Neural progenitor cell (in vitro differentiated cells): ENCODE measurements around the gene NUBP2. TPM values are rescaled to one million over a fixed set of nuclear protein-coding genes. Genes with fewer than 3 reads are reported as not detected.

Source experiments
- DNase-seq: peaks from one replicate; pipeline ENCODE4 v3.0.0-alpha.2; 2016; ENCODE audit warnings: low spot score
- H2AFZ ChIP-seq: fragments of 200-600 bp; sonication (generic); replicated peaks from 2 replicates; pipeline ENCODE4 v1.6.1; 2016; ENCODE audit warnings: antibody characterized with exemption
- H3F3A ChIP-seq: fragments of 200-600 bp; sonication (generic); 2 replicates; pipeline ENCODE4 v1.6.1; 2016; ENCODE audit warnings: antibody characterized with exemption, low read depth
- H3K27ac ChIP-seq: fragments of 200-600 bp; sonication (generic); 2 replicates; pipeline ENCODE4 v1.5.1; 2016; ENCODE audit warnings: mild to moderate bottlenecking
- H3K27me3 ChIP-seq: fragments of 200-600 bp; sonication (generic); 2 replicates; pipeline ENCODE4 v1.6.1; 2016; ENCODE audit warnings: mild to moderate bottlenecking, moderate library complexity
- H3K36me3 ChIP-seq: fragments of 200-600 bp; sonication (generic); 2 replicates; pipeline ENCODE4 v1.5.1; 2016
- H3K4me1 ChIP-seq: fragments of 200-600 bp; sonication (generic); 2 replicates; pipeline ENCODE4 v1.6.1; 2016; ENCODE audit warnings: mixed run types
- H3K4me2 ChIP-seq: fragments of 200-600 bp; sonication (generic); 2 replicates; pipeline ENCODE4 v1.6.1; 2016
- H3K4me3 ChIP-seq: fragments of 200-600 bp; sonication (generic); 2 replicates; pipeline ENCODE4 v1.5.1; 2016
- H3K79me2 ChIP-seq: fragments of 200-600 bp; sonication (generic); 2 replicates; pipeline ENCODE4 v1.6.1; 2016; ENCODE audit warnings: low read depth
- H3K9ac ChIP-seq: fragments of 200-600 bp; sonication (generic); 2 replicates; pipeline ENCODE4 v1.6.1; 2016
- H3K9me3 ChIP-seq: fragments of 200-600 bp; sonication (generic); 2 replicates; pipeline ENCODE4 v1.5.1; 2016; ENCODE audit warnings: low read depth
- H4K20me1 ChIP-seq: fragments of 200-600 bp; sonication (generic); 2 replicates; pipeline ENCODE4 v1.6.1; 2016; ENCODE audit warnings: low read depth
- H3K27ac Mint-ChIP-seq: 3 replicates; pipeline ENCODE4 v1.8.0; 2021; ENCODE audit warnings: mixed read lengths
- H3K27me3 Mint-ChIP-seq: 2 replicates; pipeline ENCODE4 v1.8.0; 2022; ENCODE audit warnings: low read depth, mild to moderate bottlenecking, inconsistent platforms, moderate library complexity, mixed read lengths; ENCODE audit not compliant: insufficient read depth
- H3K36me3 Mint-ChIP-seq: 3 replicates; pipeline ENCODE4 v1.8.0; 2021; ENCODE audit warnings: mixed read lengths
- H3K4me1 Mint-ChIP-seq: 3 replicates; pipeline ENCODE4 v1.8.0; 2021; ENCODE audit warnings: mixed read lengths
- H3K4me3 Mint-ChIP-seq: 3 replicates; pipeline ENCODE4 v1.8.0; 2021; ENCODE audit warnings: mild to moderate bottlenecking, moderate library complexity, mixed read lengths
- H3K9me3 Mint-ChIP-seq: 3 replicates; pipeline ENCODE4 v1.8.0; 2020; ENCODE audit warnings: mixed read lengths
- CTCF ChIP-seq: fragments of 200-600 bp; sonication (generic); IDR thresholded peaks from 2 replicates; pipeline ENCODE4 v1.5.1; 2017; ENCODE audit warnings: antibody characterized with exemption, mild to moderate bottlenecking
- EZH2 ChIP-seq: fragments of 200-600 bp; sonication (generic); IDR thresholded peaks from 2 replicates; pipeline ENCODE4 v1.6.1; 2017; ENCODE audit warnings: antibody characterized with exemption, mild to moderate bottlenecking, moderate library complexity
- EZH2phosphoT487 ChIP-seq: fragments of 200-600 bp; sonication (generic); IDR thresholded peaks from 2 replicates; pipeline ENCODE4 v1.6.1; 2017; ENCODE audit warnings: antibody characterized with exemption
- total RNA-seq: library from RNA; depleted of rRNA; stranded (reverse); fragments of >200 nt; gene quantifications from 2 replicates; pipeline ENCODE4 v1.2.3, GENCODE V29; 2015; ENCODE audit warnings: low replicate concordance

The NUBP2 gene
- total RNA-seq, 1 donor from 2014 or later = 22.8 TPM

GRCh38 chr16:1762196-1762878 is 20.4 kb upstream of the NUBP2 start:
- Mint-ChIP-seq H3K4me3 (no peak overlapping the region), H3K27me3 (no peaks in the 10 kb centered on the region), H3K36me3 (peaks cover 3% of the 10 kb centered on the region), H3K27ac (no peak overlapping the region), H3K4me1 (no peaks in the 10 kb centered on the region), H3K9me3 (no peaks in the 10 kb centered on the region)
- no peak overlapping the region for H3K4me3 ChIP-seq
- H3K4me2 ChIP-seq = no peak overlapping the region
- peaks cover 15% of the 10 kb centered on the region for H4K20me1 ChIP-seq
- no peaks in the 10 kb centered on the region for H3K36me3 ChIP-seq
- H3K27me3 ChIP-seq = no peaks in the 10 kb centered on the region
- H3K9me3 ChIP-seq = no peaks in the 10 kb centered on the region
- TF ChIP-seq EZH2phosphoT487 (no peak), EZH2 (no peak), CTCF (no peak)
- H2AFZ ChIP-seq = no peak overlapping the region
- H3K9ac ChIP-seq = no peak overlapping the region
- H3F3A ChIP-seq = peaks cover 8% of the 10 kb centered on the region
- DNase-seq = no peak
- no peaks in the 10 kb centered on the region for H3K79me2 ChIP-seq
- no peak overlapping the region for H3K27ac ChIP-seq
- H3K4me1 ChIP-seq = no peaks in the 10 kb centered on the region

- no peak overlapping the region for H3K27ac ChIP-seq
- no peaks in the 10 kb centered on the region for H3K36me3 ChIP-seq
- peaks cover 8% of the 10 kb centered on the region for H3F3A ChIP-seq
- Mint-ChIP-seq H3K4me1 (no peaks in the 10 kb centered on the region), H3K36me3 (peaks cover 3% of the 10 kb centered on the region), H3K27me3 (peaks cover 4% of the 10 kb centered on the region), H3K9me3 (no peaks in the 10 kb centered on the region), H3K27ac (no peak overlapping the region), H3K4me3 (no peak overlapping the region)
- H3K4me1 ChIP-seq = no peaks in the 10 kb centered on the region
- no peaks in the 10 kb centered on the region for H3K9me3 ChIP-seq
- no peak overlapping the region for H3K4me2 ChIP-seq
- H3K9ac ChIP-seq = no peak overlapping the region
- H2AFZ ChIP-seq = no peak overlapping the region
- H3K4me3 ChIP-seq = no peak overlapping the region
- no peaks in the 10 kb centered on the region for H3K27me3 ChIP-seq
- no peaks in the 10 kb centered on the region for H3K79me2 ChIP-seq
- peak; percentile 20 for DNase-seq
- peaks cover 15% of the 10 kb centered on the region for H4K20me1 ChIP-seq
- TF ChIP-seq CTCF (no peak), EZH2phosphoT487 (no peak), EZH2 (no peak)
Measured at GRCh38 chr16:1762879-1763520, 19.8 kb upstream of the NUBP2 start.

- H3K4me3 Mint-ChIP-seq = no peak overlapping the region
- Histone ChIP-seq H3K4me1 (no peaks in the 10 kb centered on the region), H4K20me1 (peaks cover 18% of the 10 kb centered on the region), H3K9ac (no peak overlapping the region), H3K4me3 (no peak overlapping the region), H3K36me3 (no peaks in the 10 kb centered on the region), H3K79me2 (no peaks in the 10 kb centered on the region), H3K4me2 (peak overlapping the region; percentile 11), H2AFZ (no peak overlapping the region), H3K9me3 (no peaks in the 10 kb centered on the region), H3K27me3 (no peaks in the 10 kb centered on the region), H3F3A (peaks cover 8% of the 10 kb centered on the region), H3K27ac (no peak overlapping the region)
- TF ChIP-seq EZH2 (no peak), CTCF (peak; percentile 69), EZH2phosphoT487 (no peak)
- H3K4me1 Mint-ChIP-seq = no peaks in the 10 kb centered on the region
- peak; percentile 82 for DNase-seq
- no peak overlapping the region for H3K27ac Mint-ChIP-seq
- H3K9me3 Mint-ChIP-seq = no peaks in the 10 kb centered on the region
- H3K36me3 Mint-ChIP-seq = peaks cover 3% of the 10 kb centered on the region
- peaks cover 4% of the 10 kb centered on the region for H3K27me3 Mint-ChIP-seq
Measured at GRCh38 chr16:1763521-1764511, 18.9 kb upstream of the NUBP2 start.
